ENCODE measurements around the gene ABHD14A. TPM values are rescaled to one million over a fixed set of nuclear protein-coding genes. Genes with fewer than 3 reads are reported as not detected.

Gene ABHD14A
- polyA plus RNA-seq, 2 of the 4 experiments (the other 2 are of a cell fraction), result 6.3 to 9.5 TPM

DNA sequence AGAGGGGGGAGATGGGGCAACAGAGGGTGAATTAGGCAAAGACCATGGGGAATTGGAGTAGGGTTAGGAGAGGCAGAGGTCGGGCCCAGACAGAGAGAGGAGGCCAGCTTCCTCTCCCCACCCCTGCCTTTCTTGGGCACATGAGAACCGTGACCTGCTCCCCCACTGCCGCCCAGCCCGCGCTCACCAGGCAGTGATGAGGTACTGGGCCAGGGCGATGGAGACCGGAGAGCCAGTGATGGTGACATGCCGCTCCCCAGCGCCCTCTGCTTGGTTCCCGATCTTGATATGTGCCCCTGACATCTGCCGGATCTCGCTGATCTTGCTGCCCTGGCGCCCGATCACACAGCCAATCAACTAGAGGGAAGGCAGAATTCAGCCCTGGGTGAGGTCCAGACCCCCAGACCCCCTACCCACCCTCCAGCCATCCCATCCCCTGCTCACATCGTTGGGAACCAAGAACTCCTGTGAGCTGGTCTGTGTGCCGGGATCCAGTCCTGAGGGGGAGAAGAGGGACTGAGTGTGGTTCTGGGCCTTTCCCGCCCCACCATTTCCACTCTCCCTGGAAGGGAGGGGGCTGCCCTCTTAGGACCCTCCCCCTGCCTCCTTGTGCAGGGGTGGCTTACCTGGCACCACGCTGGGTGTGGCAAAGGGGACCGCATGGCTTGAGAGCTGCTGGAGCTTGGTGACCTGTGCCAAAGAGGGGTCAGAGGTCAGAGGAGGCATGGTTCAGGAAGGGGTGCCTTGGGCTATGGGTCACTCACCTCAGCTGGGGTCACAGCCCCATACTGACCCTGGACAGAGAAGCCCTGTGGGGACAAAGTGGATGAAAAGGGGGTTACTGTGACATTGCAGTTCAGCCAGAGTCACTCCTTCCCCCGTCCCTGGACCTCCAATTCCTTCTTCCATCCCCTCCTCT lies 16.0 kb upstream of the ABHD14A start:
- ATAC-seq, result no peak
- no peak overlapping the region for H3K4me2 ChIP-seq
- H3K4me3 ChIP-seq, result no peak overlapping the region
- TF ChIP-seq HDAC2 (IDR thresholded peaks at IDR 0.05), result no peak
- no peak for TF ChIP-seq CHD4 (IDR thresholded peaks at IDR 0.05; ENCODE audit: borderline replicate concordance)
- TF ChIP-seq FOXS1 (CRISPR knock-in tag; IDR thresholded peaks at IDR 0.05), result no peak
- no peak for TF ChIP-seq ZC3H11A (IDR thresholded peaks at IDR 0.05)
- TF ChIP-seq MAFK (IDR thresholded peaks at IDR 0.05; ENCODE audit: partially characterized antibody), result no peak
- TF ChIP-seq, protein P1, sequence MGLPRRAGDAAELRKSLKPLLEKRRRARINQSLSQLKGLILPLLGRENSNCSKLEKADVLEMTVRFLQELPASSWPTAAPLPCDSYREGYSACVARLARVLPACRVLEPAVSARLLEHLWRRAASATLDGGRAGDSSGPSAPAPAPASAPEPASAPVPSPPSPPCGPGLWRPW (IDR thresholded peaks at IDR 0.05), result no peak
- no peak for TF ChIP-seq MYC (IDR thresholded peaks at IDR 0.05; ENCODE audit: borderline replicate concordance, low read length)
- TF ChIP-seq NR3C1 (IDR thresholded peaks at IDR 0.05), result no peak
- no peak for TF ChIP-seq HOXA7 (CRISPR knock-in tag; IDR thresholded peaks at IDR 0.05)
- TF ChIP-seq CHD2 (IDR thresholded peaks at IDR 0.05; ENCODE audit: low read length, partially characterized antibody), result no peak
- TF ChIP-seq EHMT2 (IDR thresholded peaks at IDR 0.05; ENCODE audit: low read depth), result no peak
- no peak for TF ChIP-seq JUN (IDR thresholded peaks at IDR 0.05)
- TF ChIP-seq, protein P2, sequence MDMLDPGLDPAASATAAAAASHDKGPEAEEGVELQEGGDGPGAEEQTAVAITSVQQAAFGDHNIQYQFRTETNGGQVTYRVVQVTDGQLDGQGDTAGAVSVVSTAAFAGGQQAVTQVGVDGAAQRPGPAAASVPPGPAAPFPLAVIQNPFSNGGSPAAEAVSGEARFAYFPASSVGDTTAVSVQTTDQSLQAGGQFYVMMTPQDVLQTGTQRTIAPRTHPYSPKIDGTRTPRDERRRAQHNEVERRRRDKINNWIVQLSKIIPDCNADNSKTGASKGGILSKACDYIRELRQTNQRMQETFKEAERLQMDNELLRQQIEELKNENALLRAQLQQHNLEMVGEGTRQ (IDR thresholded peaks at IDR 0.05), result no peak
- no peak for TF ChIP-seq FOSB (CRISPR knock-in tag; IDR thresholded peaks at IDR 0.05)
- POLR2A ChIA-PET, result no interaction called here
- WGBS (ENCODE audit: missing lambda C conversion rate), result 91% methylated on average over 12 of the region's 20 CpGs
- H3K9me3 ChIP-seq, result no peaks in the 10 kb centered on the region
- no peak overlapping the region for H3K27ac ChIP-seq
- H3K4me1 ChIP-seq, result no peaks in the 10 kb centered on the region
- CTCF ChIA-PET, result interaction anchor here (1.0 to 2.9 kb wide), 3 partner anchors 8 to 17 kb away, joined by 3 to 13 read pairs (median 3); partner anchors contain the start of genes PARP3, PCBP4 and RRP9
- FAIRE-seq, result no peak
- no peak for DNase-seq (ENCODE audit: low read depth in 1 of 2, low spot score in 1 of 2)

GRCh38 chr3:51959651-51960050 lies 15.2 kb upstream of the ABHD14A start:
- no peak overlapping the region for H3K27ac ChIP-seq
- ATAC-seq (no peak), FAIRE-seq (no peak), DNase-seq (ENCODE audit: low read depth in 1 of 2, low spot score in 1 of 2) (no peak)
- TF ChIP-seq, protein P3, sequence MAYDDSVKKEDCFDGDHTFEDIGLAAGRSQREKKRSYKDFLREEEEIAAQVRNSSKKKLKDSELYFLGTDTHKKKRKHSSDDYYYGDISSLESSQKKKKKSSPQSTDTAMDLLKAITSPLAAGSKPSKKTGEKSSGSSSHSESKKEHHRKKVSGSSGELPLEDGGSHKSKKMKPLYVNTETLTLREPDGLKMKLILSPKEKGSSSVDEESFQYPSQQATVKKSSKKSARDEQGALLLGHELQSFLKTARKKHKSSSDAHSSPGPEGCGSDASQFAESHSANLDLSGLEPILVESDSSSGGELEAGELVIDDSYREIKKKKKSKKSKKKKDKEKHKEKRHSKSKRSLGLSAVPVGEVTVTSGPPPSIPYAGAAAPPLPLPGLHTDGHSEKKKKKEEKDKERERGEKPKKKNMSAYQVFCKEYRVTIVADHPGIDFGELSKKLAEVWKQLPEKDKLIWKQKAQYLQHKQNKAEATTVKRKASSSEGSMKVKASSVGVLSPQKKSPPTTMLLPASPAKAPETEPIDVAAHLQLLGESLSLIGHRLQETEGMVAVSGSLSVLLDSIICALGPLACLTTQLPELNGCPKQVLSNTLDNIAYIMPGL (CRISPR knock-in tag; IDR thresholded peaks at IDR 0.05; ENCODE audit: borderline replicate concordance), result no peak
- no peak for TF ChIP-seq FOSL2 (IDR thresholded peaks at IDR 0.05)
- TF ChIP-seq FOSL2 (CRISPR knock-in tag; IDR thresholded peaks at IDR 0.05), result no peak
- no peak for TF ChIP-seq MYC (IDR thresholded peaks at IDR 0.05; ENCODE audit: borderline replicate concordance, low read length)
- TF ChIP-seq CBX8 (IDR thresholded peaks at IDR 0.05), result no peak
- no peak for TF ChIP-seq FOXS1 (CRISPR knock-in tag; IDR thresholded peaks at IDR 0.05)
- TF ChIP-seq NFE2L2 (conservative IDR thresholded peaks at IDR 0.05; ENCODE audit: low read length), result no peak
- no peak for TF ChIP-seq RNF2 (IDR thresholded peaks at IDR 0.05; ENCODE audit: borderline replicate concordance, low read depth)
- TF ChIP-seq RARB (CRISPR knock-in tag; IDR thresholded peaks at IDR 0.05), result no peak
- H3K4me3 ChIP-seq, result no peak overlapping the region
- ChIA-PET POLR2A (no interaction called here), CTCF (interaction anchor here (1.0 kb wide), 1 partner anchor 18 kb away, joined by 3 read pairs; the partner anchor contains the start of gene RRP9)
- H3K9me3 ChIP-seq, result no peaks in the 10 kb centered on the region
- WGBS (ENCODE audit: missing lambda C conversion rate), result 100% methylated on average over 3 of the region's 7 CpGs
- no peaks in the 10 kb centered on the region for H3K4me1 ChIP-seq
- no peak overlapping the region for H3K4me2 ChIP-seq

GRCh38 chr3:51960386-51960785 lies 14.5 kb upstream of the ABHD14A start:
- ATAC-seq (no peak), DNase-seq (ENCODE audit: low read depth in 1 of 2, low spot score in 1 of 2) (no peak), FAIRE-seq (no peak)
- ChIA-PET POLR2A (no interaction called here), CTCF (interaction anchor here (3.0 to 5.4 kb wide), 2 partner anchors 14 to 18 kb away, joined by 21 to 36 read pairs; partner anchors contain the start of genes ABHD14A, ABHD14B, PARP3 and RRP9)
- Histone ChIP-seq H3K27ac (no peak overlapping the region), H3K4me2 (no peak overlapping the region), H3K4me1 (no peaks in the 10 kb centered on the region), H3K9me3 (no peaks in the 10 kb centered on the region), H3K4me3 (no peak overlapping the region)
- TF ChIP-seq CHD2 (IDR thresholded peaks at IDR 0.05; ENCODE audit: low read length, partially characterized antibody) (no peak), HDAC2 (IDR thresholded peaks at IDR 0.05) (no peak), FOSL2 (IDR thresholded peaks at IDR 0.05) (no peak), FOSL2 (CRISPR knock-in tag; IDR thresholded peaks at IDR 0.05) (no peak), ELK1 (IDR thresholded peaks at IDR 0.05; ENCODE audit: low read depth, low read length) (no peak), PHF8 (IDR thresholded peaks at IDR 0.05; ENCODE audit: borderline replicate concordance, low read depth) (no peak), TP53 (CRISPR knock-in tag; IDR thresholded peaks at IDR 0.05) (no peak), KDM5A (IDR thresholded peaks at IDR 0.05) (no peak), SREBF2 (IDR thresholded peaks at IDR 0.05) (no peak), ZC3H11A (IDR thresholded peaks at IDR 0.05) (no peak), JUN (IDR thresholded peaks at IDR 0.05) (no peak)
- TF ChIP-seq, protein P4, sequence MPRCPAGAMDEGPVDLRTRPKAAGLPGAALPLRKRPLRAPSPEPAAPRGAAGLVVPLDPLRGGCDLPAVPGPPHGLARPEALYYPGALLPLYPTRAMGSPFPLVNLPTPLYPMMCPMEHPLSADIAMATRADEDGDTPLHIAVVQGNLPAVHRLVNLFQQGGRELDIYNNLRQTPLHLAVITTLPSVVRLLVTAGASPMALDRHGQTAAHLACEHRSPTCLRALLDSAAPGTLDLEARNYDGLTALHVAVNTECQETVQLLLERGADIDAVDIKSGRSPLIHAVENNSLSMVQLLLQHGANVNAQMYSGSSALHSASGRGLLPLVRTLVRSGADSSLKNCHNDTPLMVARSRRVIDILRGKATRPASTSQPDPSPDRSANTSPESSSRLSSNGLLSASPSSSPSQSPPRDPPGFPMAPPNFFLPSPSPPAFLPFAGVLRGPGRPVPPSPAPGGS (IDR thresholded peaks at IDR 0.05), result no peak
- 85% methylated on average over 4 of the region's 10 CpGs for WGBS (ENCODE audit: missing lambda C conversion rate)
